Mesenchymal stem cell (in vitro differentiated cells and primary cell): ENCODE measurements around the gene CCDC50.

Experiments used
- DNase-seq: peaks from one replicate; pipeline ENCODE4 v3.0.0-alpha.2; 2013
- H2AFZ ChIP-seq: one replicate; pipeline ENCODE4 v1.6.1; 2013; ENCODE audit warnings: low read depth, mild to moderate bottlenecking, control low read depth, inconsistent platforms, low read length, moderate library complexity
- H2AK5ac ChIP-seq: 2 replicates; pipeline ENCODE4 v1.6.1; 2013; ENCODE audit warnings: low read length, moderate library complexity, mild to moderate bottlenecking, inconsistent platforms; ENCODE audit not compliant: severe bottlenecking
- H2BK120ac ChIP-seq: one replicate; pipeline ENCODE4 v1.6.1; 2013; ENCODE audit warnings: low read depth, mild to moderate bottlenecking, inconsistent platforms, low read length, moderate library complexity
- H2BK12ac ChIP-seq, 2 experiments: one replicate each; pipeline ENCODE4 v1.6.1; 2013; ENCODE audit warnings: inconsistent platforms in 2 of 2, low read length in 2 of 2, mild to moderate bottlenecking in 2 of 2, moderate library complexity in 2 of 2, control low read depth in 1 of 2
- H2BK15ac ChIP-seq: one replicate; pipeline ENCODE4 v1.6.1; 2013; ENCODE audit warnings: mild to moderate bottlenecking, low read depth, inconsistent platforms; ENCODE audit not compliant: poor library complexity, severe bottlenecking
- H2BK5ac ChIP-seq: 2 replicates; pipeline ENCODE4 v1.6.1; 2013; ENCODE audit warnings: low read depth, mild to moderate bottlenecking, low read length, control low read depth, inconsistent platforms; ENCODE audit not compliant: poor library complexity, severe bottlenecking
- H3K14ac ChIP-seq, 2 experiments: one replicate each; pipeline ENCODE4 v1.6.1; 2013; ENCODE audit warnings: inconsistent platforms in 2 of 2, low read length in 2 of 2, control low read depth in 1 of 2, mild to moderate bottlenecking in 1 of 2, moderate library complexity in 1 of 2
- H3K18ac ChIP-seq, 2 experiments: one replicate each; pipeline ENCODE4 v1.6.1; 2013; ENCODE audit warnings: inconsistent platforms in 2 of 2, low read length in 2 of 2, control low read depth in 1 of 2, low read depth in 1 of 2, mild to moderate bottlenecking in 1 of 2
- H3K23ac ChIP-seq, 2 experiments: one replicate each; pipeline ENCODE4 v1.6.1; 2013; ENCODE audit warnings: inconsistent platforms in 2 of 2, low read length in 2 of 2, mild to moderate bottlenecking in 2 of 2, moderate library complexity in 2 of 2, control low read depth in 1 of 2
- H3K27ac ChIP-seq: 2 replicates; pipeline ENCODE4 v1.5.1; 2013; ENCODE audit warnings: mild to moderate bottlenecking, moderate library complexity, low read length, control low read depth, inconsistent platforms; ENCODE audit not compliant: poor library complexity, severe bottlenecking
- H3K27me3 ChIP-seq, 2 experiments: 2 replicates each; pipeline versions ENCODE4 v1.6.1 to v1.7.0; 2013; ENCODE audit warnings: low read length in 2 of 2, mild to moderate bottlenecking in 2 of 2, moderate library complexity in 2 of 2, control low read depth in 1 of 2, inconsistent platforms in 1 of 2; ENCODE audit not compliant: control insufficient read depth in 1 of 2, insufficient read depth in 1 of 2
- H3K36me3 ChIP-seq, 2 experiments: 2 replicates each; pipeline versions ENCODE4 v1.6.1 to v1.7.0; 2013; ENCODE audit warnings: low read length in 2 of 2, control low read depth in 1 of 2, inconsistent platforms in 1 of 2, low read depth in 1 of 2, mild to moderate bottlenecking in 1 of 2; ENCODE audit not compliant: insufficient read depth in 2 of 2, control insufficient read depth in 1 of 2
- H3K4ac ChIP-seq, 2 experiments: one replicate each; pipeline ENCODE4 v1.6.1; 2013; ENCODE audit warnings: inconsistent platforms in 2 of 2, low read length in 2 of 2, mild to moderate bottlenecking in 2 of 2, moderate library complexity in 2 of 2, control low read depth in 1 of 2, low read depth in 1 of 2
- H3K4me1 ChIP-seq: 2 replicates; pipeline ENCODE4 v1.6.1; 2013; ENCODE audit warnings: low read depth, low read length, control low read depth; ENCODE audit not compliant: control insufficient read depth, insufficient read depth
- H3K4me2 ChIP-seq: 2 replicates; pipeline ENCODE4 v1.6.1; 2013; ENCODE audit warnings: low read length, mild to moderate bottlenecking, inconsistent platforms; ENCODE audit not compliant: poor library complexity, severe bottlenecking
- H3K4me3 ChIP-seq, 2 experiments: 2 replicates each; pipeline versions ENCODE4 v1.5.1 to v1.7.0; 2013; ENCODE audit warnings: low read length in 2 of 2, mild to moderate bottlenecking in 2 of 2, control low read depth in 1 of 2, low read depth in 1 of 2; ENCODE audit not compliant: insufficient read depth in 1 of 2
- H3K79me1 ChIP-seq: replicated peaks from 2 replicates; pipeline ENCODE4 v1.6.1; 2013; ENCODE audit warnings: mild to moderate bottlenecking, control low read depth, low read length, inconsistent platforms; ENCODE audit not compliant: poor library complexity, severe bottlenecking
- H3K9ac ChIP-seq: 2 replicates; pipeline ENCODE4 v1.7.0; 2013; ENCODE audit warnings: mild to moderate bottlenecking, low read length, moderate library complexity
- H3K9me3 ChIP-seq: 2 replicates; pipeline ENCODE4 v1.7.0; 2013; ENCODE audit warnings: mild to moderate bottlenecking, low read length; ENCODE audit not compliant: control insufficient read depth
- H4K8ac ChIP-seq: one replicate; pipeline ENCODE4 v1.6.1; 2013; ENCODE audit warnings: inconsistent platforms, mild to moderate bottlenecking, low read length, moderate library complexity
- H4K91ac ChIP-seq: one replicate; pipeline ENCODE4 v1.6.1; 2013; ENCODE audit warnings: mild to moderate bottlenecking, low read length, inconsistent platforms
- WGBS: methylation state at CpG from one replicate; pipeline ENCODE4 v1.1.7; 2013; ENCODE audit warnings: mixed read lengths; 5-methylcytosine and 5-hydroxymethylcytosine counted together

The CCDC50 gene

DNA sequence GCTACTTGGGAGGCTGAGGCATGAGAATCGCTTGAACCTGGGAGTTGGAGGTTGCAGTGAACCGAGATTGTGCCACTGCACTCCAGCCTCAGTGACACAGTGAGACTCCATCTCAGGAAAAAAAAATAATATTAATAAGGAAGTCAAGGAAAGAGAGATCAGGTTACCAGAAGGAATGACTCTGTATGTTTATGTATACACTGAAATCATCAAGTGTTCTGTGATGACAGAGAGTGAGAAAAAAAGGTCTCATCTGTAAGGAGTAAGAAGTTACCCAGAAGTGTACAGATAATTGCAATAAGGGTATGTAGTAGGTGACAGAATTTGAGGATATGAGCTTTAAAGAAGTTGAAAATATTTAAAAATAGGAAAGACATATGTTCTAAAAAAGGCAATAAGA lies 4.3 kb upstream of the CCDC50 start:
- no peak overlapping the region for H3K4me2 ChIP-seq
- H3K4me3 ChIP-seq, result no peak overlapping the region
- H3K9ac ChIP-seq, result no peak overlapping the region
- H3K27ac ChIP-seq, result no peak overlapping the region
- H3K18ac ChIP-seq, result no peak overlapping the region
- H3K4ac ChIP-seq, result no peak overlapping the region
- H3K4me1 ChIP-seq, result no peaks in the 10 kb centered on the region
- no peaks in the 10 kb centered on the region for H3K9me3 ChIP-seq
- H3K27me3 ChIP-seq, result no peaks in the 10 kb centered on the region
- H3K14ac ChIP-seq, result no peak overlapping the region
- H2AK5ac ChIP-seq, result no peak overlapping the region
- H2BK12ac ChIP-seq, result no peak overlapping the region
- H4K8ac ChIP-seq, result no peak overlapping the region
- H2BK15ac ChIP-seq, result no peak overlapping the region
- no peak overlapping the region for H3K23ac ChIP-seq
- DNase-seq, result no peak
- H2BK120ac ChIP-seq, result no peak overlapping the region
- 71% methylated on average over 2 of the region's 2 CpGs for WGBS
- H4K91ac ChIP-seq, result no peak overlapping the region
- H3K36me3 ChIP-seq, result no peaks in the 10 kb centered on the region
- H3K79me1 ChIP-seq, result no peaks in the 10 kb centered on the region
- no peak overlapping the region for H2BK5ac ChIP-seq
- no peak overlapping the region for H2AFZ ChIP-seq

DNA sequence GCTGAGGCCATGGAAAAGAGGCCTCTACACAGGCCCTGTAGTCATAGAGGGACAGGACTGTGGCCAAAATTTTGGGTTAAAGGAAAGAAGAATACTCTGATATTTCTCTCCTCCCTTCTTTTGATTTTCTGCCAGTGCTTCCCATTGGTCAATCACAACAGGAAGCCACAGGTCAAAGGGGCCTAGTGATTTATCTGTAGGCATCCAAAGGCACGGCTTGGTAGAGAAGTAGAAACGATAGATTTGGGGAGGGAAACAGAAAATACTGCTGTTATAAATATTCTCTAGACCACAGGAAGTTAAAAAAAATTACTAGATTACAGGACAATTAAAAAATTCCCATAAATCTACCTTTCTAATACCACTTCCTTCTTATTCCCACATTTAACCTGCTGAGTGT lies 1.7 kb upstream of the CCDC50 start:
- Histone ChIP-seq H2AK5ac (peak overlapping the region; percentile 44), H3K27ac (no peak overlapping the region), H3K18ac (no peak overlapping the region), H3K23ac (no peak overlapping the region), H3K4me2 (no peak overlapping the region), H3K27me3 (no peaks in the 10 kb centered on the region), H2BK120ac (no peak overlapping the region), H3K9ac (no peak overlapping the region), H3K14ac (no peak overlapping the region), H2BK12ac (no peak overlapping the region), H4K91ac (no peak overlapping the region), H4K8ac (no peak overlapping the region), H3K9me3 (no peaks in the 10 kb centered on the region), H3K4me1 (no peaks in the 10 kb centered on the region), H2AFZ (no peak overlapping the region), H2BK5ac (no peak overlapping the region), H3K4ac (no peak overlapping the region), H2BK15ac (no peak overlapping the region), H3K4me3 (no peak overlapping the region), H3K79me1 (no peaks in the 10 kb centered on the region), H3K36me3 (no peaks in the 10 kb centered on the region)
- no peak for DNase-seq
- no CpG with 5 or more reads among the region's 2 CpGs for WGBS

DNA sequence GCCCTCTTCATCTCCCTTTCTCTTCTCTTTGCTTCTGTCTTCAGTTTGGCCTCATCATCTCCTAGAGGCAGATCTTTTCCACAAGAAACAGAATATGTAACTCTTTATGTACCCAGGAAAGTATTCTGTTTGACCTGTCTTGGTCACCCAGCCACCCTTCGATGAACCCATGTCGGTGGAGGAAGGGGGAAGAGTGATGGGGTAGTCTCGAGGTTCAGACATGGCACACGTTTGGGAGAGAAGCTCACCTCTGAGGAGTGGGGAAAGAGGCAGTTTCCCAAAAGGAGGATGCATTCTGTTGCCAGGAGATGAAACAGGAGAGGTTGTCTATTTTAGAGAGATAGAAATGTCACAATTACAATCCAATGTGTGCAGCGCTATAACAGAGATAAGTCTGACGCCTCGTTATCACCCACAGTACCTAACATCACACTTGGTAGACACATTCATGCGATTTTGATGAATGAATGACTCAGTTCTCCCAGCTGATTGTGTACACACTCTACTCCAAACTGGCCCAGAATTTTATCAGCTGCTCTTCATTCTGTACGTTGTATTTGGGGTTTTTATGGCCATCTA lies 722 bp upstream of the CCDC50 start:
- H3K4me3 ChIP-seq, result peak overlapping the region in 1 of 2 experiments; percentile 90
- H4K91ac ChIP-seq, result no peak overlapping the region
- H3K23ac ChIP-seq, result peak overlapping the region in 1 of 2 experiments; percentile 10
- H3K9ac ChIP-seq, result peak overlapping the region; percentile 96
- no peaks in the 10 kb centered on the region for H3K27me3 ChIP-seq
- no peak for DNase-seq
- H2BK120ac ChIP-seq, result peak overlapping the region; percentile 97
- H3K18ac ChIP-seq, result peak overlapping the region; percentile 98
- peak overlapping the region in 1 of 2 experiments; percentile 32 for H2BK12ac ChIP-seq
- H3K79me1 ChIP-seq, result no peaks in the 10 kb centered on the region
- no peak overlapping the region for H3K14ac ChIP-seq
- no peak overlapping the region for H2AK5ac ChIP-seq
- no peaks in the 10 kb centered on the region for H3K4me1 ChIP-seq
- no peaks in the 10 kb centered on the region for H3K36me3 ChIP-seq
- no peaks in the 10 kb centered on the region for H3K9me3 ChIP-seq
- H2AFZ ChIP-seq, result peak overlapping the region; percentile 82
- no peak overlapping the region for H2BK15ac ChIP-seq
- peak overlapping the region; percentile 92 for H4K8ac ChIP-seq
- 54% methylated on average over 8 of the region's 9 CpGs for WGBS
- H3K4ac ChIP-seq, result peak overlapping the region in 1 of 2 experiments; percentile 3
- H2BK5ac ChIP-seq, result no peak overlapping the region
- H3K4me2 ChIP-seq, result peak overlapping the region; percentile 71
- peak overlapping the region; percentile 60 for H3K27ac ChIP-seq

DNA sequence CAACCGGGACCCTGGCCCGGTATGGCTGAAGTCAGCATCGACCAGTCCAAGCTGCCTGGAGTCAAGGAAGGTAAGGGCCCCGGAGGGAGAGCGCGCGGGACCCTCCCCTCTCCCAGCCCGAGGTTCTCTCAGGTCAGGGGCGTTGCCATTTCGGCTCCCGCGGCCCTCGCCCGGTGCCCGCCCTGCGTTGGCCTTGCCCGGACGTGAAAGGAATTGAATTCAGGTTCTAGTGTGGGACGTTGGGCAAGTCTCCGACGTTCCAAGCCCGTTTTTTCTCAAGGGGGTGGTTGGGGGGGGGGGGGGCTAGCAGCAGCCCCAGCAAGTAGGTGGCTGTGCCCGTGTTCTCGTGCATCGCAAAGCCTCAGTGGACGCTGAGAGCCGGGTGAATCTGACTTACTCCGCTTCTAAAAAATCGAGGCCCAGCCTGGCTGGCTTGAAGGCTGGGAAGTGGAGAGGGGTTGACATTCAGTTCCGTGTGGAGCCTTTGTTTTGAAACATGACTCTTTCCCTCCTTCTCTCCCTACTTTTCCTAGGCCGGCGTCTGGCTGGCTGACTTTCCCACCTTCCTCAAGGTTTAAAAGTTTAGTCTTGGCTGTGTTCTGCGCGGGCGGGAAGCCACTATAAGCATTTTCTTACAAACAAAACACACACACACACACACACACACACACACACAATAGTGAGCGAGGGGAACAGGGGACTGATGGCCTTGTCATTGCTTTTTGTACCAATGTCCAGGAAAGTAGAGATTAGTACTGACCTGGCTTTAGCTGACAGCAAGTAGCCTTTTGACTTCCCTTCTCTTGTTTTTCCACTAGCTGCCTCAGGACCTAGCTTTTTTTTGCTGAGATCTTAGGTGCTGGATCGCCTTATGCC lies 698 bp downstream of the CCDC50 start, which contains the start of gene UTS2B:
Gene UTS2B (minus strand): TSS at position 873 of the 876 bp plus-strand sequence. CDS start 48,337 bp downstream, outside the sequence.
- Histone ChIP-seq H2BK5ac (peak within 1 kb of the TSS; percentile 96), H2BK15ac (peak within 1 kb of the TSS; percentile 99), H3K4me1 (no peaks in the 10 kb centered on the region), H3K23ac (peak within 1 kb of the TSS; percentile 21 to 83), H3K4me2 (peak within 1 kb of the TSS; percentile 71), H4K8ac (peak within 1 kb of the TSS; percentile 92), H2AK5ac (peak within 1 kb of the TSS; percentile 76), H2AFZ (peak within 1 kb of the TSS; percentile 82), H3K27ac (peak within 1 kb of the TSS; percentile 81), H2BK12ac (peak within 1 kb of the TSS; percentile 75 to 98), H3K9ac (peak within 1 kb of the TSS; percentile 96), H2BK120ac (peak within 1 kb of the TSS; percentile 97), H3K4me3 (peak within 1 kb of the TSS; percentile 90 to 91), H3K14ac (peak within 1 kb of the TSS in 1 of 2 experiments; percentile 95), H3K18ac (peak within 1 kb of the TSS; percentile 98), H3K27me3 (no peaks in the 10 kb centered on the region), H3K9me3 (no peaks in the 10 kb centered on the region), H4K91ac (peak within 1 kb of the TSS; percentile 97), H3K36me3 (no peaks in the 10 kb centered on the region), H3K4ac (peak within 1 kb of the TSS; percentile 87 to 94), H3K79me1 (no peaks in the 10 kb centered on the region)
- peak; percentile 80 for DNase-seq
- whole genome bisulfite sequencing, result under 1% methylated on average over 36 of the region's 37 CpGs
